Activated CD4-positive, alpha-beta T cell treated with anti-CD3 and anti-CD28 coated beads for 1 hour (primary cell): ENCODE measurements around the gene ZNF334.

Experiments
- DNase-seq: peaks from one replicate; pipeline ENCODE4 v3.0.0-alpha.2; 2020

Gene ZNF334

DNA sequence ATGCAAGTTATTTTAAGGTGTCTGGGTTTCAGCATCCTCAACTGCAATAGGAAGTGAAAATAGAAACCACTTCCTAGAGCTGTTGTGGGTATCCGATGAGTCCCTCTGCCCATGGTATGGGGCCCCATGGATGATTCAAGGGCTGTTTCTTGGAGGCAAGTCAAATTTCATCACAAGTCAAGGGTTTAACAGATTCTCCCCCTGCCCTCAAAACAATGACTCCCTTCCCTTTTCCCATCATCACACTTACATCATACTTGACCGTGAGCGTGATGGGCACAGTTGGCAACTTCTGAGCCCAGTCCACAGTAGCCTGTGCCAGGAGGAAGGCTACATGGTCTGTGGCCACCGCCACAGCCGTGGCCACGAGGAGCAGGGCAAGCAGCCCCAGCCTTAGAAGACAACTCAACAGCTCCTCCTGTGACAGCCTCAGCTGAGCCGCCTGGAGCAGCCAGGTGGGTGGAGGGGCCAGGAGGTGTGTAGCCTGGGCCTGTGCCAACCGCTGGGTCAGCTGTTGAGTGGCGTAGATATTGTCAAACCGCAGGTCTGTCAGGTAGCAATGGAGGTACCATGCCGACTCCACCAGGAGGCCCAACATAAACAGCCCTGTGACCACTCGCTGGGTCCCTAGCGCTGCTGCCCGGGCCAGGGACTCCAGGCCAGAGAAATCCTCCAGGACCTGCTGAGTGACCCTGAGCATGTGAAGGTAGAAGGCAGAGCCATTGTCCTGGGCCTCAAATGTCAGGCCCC, 31.9 kb upstream of the ZNF334 start:
- DNase-seq = no peak

DNA sequence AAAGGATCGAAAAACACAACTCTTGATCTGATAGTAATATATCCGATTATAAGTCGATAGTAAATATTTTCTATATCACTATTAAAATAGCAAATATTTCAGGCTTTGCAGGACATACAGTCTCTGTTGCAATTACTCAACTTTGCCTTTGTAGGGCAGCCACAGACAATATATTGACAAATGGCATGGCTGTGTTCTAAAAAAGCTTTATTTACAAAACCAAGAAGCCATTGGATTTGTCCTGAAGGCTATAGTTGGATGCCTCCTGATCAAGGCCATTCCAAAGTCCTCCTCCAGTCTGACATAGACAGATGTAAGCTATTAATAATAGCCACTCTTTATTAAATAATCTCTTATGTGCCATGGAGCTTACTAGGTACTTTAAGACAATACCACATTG, 31.2 kb upstream of the ZNF334 start:
- no peak for DNase-seq

DNA sequence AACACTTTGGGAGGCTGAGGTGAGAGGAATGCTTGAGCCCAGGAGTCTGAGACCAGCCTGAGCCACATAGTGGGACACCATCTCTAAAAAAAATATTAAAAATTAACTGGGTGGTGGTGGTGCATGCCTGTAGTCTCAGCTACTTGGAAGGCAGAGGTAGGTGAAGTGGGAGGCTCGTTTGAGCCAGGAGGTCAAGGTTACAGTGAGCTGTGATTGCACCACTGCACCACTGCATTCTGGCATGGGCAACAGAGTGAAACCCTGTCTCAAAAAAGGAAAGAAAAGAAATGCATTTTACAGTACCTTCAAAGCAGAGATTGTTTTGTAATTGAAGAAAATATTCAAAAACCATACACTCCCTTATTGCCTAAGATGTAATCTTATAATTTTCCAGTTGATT, 30.6 kb upstream of the ZNF334 start:
- DNase-seq = no peak

DNA sequence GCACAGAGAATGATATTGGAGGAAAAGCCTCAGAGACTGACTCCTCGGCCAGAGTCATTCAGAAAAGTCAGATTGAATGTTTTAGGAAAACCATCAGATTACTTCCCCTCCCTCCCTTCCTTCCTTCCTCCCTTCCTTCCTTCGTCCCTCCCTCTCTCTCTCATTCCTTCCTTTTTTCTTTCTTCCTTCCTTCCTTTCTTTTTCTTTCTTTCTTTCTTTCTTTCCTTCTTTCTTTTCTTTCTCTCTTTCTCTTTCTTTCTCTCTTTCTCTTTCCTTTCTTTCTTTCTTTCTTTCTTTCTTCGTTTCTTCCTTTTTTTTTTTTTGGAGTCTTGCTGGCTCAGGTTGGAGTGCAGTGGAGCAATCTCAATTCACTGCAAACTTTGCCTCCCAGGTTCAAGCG, 29.7 kb upstream of the ZNF334 start:
- DNase-seq = no peak

DNA sequence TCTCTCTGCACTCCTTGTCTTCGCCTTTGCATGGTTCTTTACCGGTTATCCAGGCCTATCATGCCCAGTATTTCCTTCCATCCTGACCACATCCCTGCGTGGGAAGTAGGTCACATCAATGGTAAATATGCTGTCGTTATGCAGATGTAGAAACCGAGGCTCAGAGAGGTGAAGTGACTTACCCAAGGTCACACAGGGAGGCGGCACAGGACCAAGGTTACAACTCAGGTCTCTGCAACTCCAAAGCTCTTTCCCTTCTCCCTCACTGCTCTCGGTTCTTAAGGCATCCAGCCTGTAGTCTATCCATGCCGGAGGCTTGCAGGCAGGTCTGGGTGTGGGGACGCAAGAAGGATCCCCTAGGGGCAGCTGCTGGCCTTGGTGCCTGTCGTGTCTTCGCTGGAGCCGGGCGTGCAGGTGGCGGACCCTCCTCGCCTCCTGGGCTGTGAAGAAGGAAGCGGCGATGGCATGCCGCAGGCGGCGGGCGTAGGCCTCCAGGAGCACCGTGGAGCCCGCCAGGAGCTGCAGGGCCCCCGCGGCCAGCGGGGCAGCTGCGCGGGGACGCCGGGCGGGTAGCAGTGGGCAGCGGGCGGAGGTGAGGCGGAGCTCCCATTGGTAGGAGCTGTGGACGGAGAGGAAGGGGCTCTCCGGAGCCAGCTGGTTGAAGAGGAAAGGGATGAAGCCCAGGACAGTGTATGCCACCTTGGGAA, 28.0 kb upstream of the ZNF334 start:
- no peak for DNase-seq

DNA sequence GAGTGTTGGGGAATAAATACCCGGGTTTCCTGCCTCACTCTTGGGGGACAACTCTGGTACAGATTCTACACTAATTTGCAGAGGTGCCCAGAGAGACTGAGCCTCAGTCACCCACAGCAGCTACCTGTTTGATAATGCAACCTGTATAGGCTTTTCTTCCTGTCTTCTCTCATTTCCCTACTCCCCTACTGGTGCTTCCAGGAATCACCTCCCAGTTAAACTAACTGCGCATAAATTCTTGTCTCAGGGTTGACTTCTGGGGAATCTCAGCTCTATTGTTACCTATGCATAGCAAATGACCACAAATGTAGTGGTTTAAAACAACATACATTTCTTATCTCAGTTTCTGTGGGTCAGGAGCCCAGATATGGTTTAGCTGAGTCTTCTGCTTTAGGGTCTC, 25.8 kb upstream of the ZNF334 start:
- DNase-seq = no peak

DNA sequence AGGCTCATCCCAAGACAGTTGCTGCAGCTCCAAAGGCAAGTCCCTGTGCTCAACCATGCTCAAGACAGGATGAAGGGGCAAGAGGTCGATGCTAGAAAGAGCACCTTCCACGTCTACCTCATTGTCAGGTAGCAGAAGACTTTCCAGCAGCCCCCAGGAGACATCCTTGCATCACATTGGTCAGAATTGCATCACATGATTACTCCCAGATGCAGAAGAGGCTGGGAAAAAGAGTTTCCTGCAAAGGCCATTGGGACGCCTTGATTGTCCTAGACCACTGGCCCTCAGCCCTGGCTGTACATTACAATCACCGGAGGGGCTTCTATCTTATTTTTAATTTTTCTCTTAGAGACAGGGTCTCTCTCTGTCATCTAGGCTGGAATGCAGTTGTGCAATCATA, 17.3 kb upstream of the ZNF334 start:
- DNase-seq = no peak

DNA sequence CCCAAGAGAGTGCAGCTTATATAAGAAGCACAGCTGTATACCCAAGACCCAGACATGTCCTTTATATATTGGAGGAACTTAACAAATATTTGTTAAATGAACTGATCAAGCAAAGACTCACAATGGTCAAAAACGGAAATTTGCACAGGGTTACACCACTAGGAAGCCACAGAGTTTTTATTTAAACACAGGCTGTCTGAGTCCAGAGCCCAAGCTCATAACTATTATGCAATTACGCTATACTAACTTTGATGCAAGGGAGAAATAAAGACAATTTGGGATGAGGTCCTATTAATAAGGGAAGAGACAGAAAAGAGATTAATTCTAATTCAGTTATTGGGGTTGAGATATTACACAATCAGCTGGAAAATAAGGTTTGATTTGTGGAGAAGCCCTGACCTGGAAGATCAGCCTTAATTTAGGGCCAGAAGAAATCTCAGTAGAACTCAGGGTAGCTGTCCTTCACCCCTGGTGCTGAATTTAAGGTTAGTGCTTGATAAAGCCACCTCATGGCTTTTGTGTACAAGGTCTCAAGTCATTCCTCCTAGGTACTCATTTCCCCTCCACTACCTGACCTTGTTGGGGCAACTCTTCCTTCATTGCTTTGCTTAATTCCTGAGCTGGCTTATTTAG, 10.5 kb upstream of the ZNF334 start:
- DNase-seq = no peak

DNA sequence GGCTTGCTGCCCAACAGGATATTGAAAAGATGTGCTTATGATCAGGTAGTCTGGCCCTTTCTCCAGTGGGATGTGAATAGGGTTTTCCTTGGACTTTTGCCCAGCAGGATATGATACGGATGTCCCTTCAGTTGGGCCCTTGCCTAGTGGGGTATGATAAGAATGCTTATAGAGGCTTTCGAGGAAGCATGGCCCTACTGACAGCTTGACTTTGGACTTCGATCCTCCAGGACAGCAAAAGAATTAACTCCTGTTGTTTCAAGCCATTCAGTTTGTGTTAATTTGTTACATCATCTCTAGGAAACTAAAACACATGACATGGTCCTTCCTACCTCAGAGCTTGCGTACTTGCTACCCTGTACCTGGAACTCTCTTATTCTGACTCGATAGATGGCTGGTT, 9.7 kb upstream of the ZNF334 start:
- no peak for DNase-seq

DNA sequence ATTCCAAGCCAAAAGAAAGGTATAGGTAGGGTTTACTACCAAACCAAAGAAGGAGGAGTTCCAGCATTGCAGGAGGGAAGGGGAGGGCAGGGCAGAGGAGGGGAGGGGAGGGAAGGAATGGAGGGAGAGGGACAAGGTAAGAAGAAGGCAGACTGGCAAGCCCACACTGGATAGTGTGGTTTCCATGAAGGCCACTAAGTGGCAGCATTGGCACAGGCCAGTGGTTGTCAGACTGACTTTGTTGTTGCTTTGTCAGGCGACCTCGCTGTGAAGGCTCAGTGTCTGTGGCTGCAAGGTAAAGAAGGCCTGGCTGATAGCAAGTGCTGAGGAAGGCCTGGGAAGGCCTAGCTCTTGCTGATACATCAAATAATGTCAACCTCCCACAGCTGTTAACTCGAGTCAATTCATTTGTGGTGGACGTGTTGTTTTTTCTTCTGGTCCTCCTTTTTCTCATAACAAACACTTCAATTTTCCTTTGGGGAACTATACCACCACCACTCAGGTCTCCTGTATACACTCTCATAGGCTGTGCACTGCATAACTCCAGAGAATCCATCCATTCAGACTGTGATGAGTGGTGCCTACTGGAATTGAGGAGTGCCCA, 7.7 kb upstream of the ZNF334 start:
- no peak for DNase-seq

DNA sequence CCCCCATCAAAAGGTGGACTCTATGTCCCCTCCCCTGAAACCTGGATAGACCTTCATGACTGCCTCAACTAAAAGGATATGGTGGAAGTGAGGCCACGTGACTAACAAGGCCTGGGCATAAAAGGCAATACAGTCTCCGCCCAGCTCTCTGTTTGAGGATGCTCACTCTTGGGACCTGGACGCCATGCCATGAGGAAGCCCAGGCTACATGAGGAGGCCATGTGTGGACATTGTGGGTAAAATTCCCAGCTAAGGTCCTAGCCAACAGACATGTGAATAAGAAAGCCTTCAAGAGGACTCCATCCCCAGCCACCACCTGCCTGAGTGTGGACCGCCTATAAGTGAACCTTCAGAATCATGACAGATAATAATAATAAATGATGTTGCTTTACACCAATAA, 7.2 kb upstream of the ZNF334 start:
- no peak for DNase-seq

DNA sequence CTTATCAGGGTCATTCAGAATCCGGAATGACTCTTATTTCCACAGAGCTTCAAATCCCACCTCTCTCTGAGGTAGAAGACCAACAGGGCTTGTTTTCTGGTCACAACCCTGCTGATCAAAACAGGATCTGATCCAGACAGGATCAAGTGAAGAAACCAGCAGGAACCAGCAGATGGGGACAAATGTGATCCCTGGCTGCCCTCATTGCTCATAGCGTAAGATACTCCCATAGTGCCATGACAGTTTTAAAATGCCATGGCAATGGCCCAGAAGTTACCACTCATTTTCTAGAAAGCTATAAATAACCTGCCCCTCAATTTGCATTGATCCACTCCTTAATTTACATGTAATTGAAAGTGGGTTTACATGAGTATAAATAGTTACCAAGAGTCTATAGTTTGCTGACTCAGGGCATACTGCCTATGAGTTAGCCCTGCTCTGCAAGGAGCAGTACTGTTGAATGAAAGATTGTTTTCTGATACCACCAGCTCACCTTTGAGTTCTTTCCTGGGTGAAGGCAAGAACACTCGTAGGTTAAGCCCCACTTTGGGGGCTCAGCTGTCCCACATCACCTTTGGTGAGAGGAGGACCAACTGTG, 6.2 kb upstream of the ZNF334 start:
- no peak for DNase-seq

DNA sequence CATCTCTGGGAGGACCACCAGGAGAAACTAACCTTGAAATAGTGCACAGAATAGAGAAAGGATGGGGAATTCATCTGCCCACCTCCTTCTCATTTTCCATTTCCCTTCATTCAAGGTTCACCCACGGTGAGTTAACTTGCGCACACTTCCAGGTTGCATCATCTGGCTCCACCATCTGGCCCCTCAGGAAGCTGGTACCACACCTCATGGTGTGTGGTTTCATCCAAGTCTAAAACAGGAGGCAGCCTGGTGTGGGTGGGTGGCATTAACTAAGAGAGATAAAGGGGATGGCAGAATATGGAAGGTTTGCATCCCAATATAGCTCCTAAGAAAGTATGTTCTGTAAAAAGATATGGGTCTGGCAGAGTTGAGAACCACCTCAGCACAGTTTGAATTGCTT, 3.8 kb downstream of the ZNF334 start:
- DNase-seq = no peak

DNA sequence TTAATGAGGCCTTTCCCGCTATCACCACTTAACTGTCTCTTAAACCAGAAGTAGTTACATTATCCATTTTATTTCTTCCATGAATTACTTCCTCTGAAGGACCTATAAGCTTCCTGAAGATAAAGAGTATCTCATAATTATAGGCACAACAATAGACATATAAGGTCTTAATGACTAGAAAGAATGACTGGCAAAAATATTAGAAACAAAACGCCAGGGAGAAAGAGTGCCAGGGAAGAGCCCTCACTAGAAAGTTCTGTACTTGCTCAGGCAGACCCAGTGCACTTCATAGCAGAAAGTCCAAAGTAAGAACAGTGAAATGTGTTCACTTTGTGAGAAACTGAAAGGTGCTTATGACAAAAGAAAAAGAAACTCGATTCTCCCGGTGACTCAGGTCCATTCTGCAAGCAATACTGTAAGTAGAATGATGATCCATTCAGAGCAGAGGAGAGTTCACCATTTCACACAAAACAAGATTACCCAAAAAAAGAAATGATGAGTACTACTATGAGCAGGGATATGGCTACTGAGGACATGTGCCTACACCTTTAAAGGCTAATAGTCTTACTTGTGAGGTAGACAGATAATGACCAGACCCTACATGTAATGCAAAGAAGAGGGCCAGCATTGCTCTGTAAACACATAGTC, 5.5 kb downstream of the ZNF334 start:
- no peak for DNase-seq

DNA sequence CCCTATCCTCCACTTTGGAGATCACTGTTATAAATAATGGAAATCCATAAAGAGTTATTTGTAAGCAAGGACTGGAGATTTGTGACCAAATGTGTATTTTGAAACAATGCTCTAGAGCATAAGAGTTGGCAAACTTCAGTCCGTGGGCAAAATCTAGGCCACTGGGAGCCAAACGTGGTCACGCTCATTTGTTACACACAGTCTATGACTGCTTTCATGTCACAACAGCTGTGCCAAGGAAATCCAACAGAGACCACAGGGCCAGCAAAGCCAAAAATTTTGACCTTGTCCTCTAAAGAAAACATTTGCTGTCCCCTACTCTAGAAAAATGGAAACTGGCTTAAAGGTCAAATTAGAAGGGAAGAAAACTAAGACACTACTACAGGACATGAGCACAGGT, 7.9 kb downstream of the ZNF334 start:
- DNase-seq = no peak

DNA sequence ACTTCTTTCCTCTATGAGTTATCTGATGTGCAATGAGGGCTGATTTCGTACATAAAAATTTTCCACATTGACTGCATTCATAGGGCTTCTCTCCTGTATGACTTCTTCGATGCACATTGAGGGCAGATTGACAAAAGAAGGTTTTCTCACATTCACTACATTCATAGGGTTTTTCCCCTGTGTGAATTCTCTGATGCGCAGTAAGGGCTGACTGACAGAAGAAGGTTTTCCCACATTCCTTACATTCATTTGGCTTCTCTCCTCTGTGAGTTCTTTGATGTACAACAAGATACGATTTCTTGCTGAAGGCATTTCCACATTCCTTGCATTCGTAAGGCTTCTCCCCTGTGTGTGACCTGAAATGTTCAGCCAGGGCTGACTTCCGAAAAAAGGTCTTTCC, 11.4 kb downstream of the ZNF334 start:
- DNase-seq = no peak

DNA sequence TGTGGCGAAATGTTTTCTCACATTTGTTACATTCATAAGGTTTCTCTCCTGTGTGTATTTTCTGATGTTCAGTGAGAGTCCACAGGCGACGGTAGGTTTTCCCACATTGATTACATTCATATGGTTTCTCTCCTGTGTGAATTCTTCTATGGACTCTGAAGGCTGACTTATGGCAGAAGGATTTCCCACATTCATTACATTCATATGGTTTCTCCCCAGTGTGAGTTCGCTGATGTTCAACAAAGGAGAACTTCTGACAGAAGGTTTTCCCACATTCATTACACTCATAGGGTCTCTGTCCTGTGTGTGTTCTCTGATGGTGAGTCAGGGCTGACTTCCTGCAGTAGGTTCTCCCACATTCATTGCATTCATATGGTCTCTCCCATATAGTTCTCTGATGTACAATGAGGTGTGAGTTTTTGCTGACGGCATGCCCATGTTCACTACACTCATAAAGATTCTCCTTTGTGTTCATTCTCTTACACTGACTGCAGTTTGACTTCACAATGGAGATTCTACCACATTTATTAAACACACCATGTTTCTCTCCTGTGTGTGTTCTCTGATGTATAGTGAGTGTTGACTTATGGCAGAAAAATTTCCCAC, 11.9 kb downstream of the ZNF334 start:
- no peak for DNase-seq

DNA sequence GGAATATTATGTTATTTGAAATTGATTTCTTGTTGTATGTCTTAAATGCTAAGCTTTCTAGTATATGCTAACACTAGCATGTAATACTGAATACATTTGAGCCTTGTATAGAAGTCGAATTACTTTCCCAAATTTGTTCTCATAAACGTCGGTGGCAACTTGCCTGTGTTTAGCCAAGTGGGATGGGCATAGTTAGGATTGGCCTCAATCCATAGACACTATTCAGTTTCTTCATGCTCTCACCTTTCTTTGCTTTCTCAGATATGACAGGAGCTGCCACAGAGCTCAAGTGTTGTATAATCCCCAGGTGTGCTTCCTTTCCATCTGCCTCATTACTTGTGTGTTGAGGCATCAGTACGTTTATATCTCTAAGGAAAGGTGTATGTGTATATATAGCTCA, 19.3 kb downstream of the ZNF334 start:
- no peak for DNase-seq

DNA sequence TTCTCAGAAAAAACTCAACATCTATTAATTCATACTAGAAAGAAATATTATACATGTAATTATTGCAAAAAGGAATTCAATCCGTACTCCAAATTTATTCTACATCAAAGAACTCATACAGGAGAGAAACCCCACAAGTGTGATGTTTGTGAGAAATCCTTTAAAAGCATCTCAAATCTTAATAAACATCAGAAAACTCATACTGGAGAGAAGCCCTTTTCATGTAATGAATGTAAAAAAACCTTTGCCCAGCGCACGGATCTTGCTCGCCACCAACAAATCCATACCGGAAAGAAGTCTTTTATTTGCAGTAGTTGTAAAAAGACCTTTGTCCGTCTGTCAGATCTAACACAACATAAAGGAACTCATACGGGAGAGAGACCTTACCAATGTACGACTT, 22.0 kb downstream of the ZNF334 start:
- no peak for DNase-seq

DNA sequence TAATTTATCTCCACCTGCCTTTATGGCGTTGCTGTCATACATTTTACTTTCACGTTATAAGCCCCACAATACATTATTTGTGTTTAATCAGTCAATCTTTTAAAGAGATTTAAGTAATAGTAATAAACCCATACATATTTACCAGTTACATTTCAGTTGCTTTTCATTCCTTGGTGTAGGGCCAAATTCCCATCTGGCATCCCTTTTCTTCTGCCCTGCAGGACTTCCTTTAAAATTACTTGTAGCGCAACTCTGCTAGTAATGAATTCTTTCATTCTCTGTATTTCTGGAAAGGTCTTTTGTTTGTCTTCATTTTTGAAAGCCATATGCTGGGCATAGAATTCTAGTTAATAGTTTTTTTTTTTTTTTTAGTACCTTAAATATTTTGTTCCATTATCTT, 24.9 kb downstream of the ZNF334 start:
- DNase-seq = no peak

DNA sequence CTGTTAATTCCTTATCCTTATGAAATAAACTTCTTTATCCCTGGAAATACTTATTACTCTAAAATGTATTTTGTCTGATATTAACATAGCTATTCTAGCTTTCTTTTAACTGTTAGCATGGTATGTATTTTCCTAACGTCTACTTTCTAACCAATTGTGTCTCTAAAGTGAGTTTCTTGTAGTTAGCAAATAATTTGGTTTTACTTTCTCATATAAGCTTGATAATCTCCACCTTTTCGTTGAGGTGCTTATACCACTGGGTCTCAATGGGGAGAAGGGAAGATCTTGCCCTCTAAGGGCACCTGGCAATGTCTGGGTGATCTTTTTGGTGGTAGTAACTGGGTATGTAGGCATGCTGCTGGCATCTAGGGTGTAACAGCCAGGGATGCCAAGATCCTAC, 25.7 kb downstream of the ZNF334 start:
- DNase-seq = no peak

DNA sequence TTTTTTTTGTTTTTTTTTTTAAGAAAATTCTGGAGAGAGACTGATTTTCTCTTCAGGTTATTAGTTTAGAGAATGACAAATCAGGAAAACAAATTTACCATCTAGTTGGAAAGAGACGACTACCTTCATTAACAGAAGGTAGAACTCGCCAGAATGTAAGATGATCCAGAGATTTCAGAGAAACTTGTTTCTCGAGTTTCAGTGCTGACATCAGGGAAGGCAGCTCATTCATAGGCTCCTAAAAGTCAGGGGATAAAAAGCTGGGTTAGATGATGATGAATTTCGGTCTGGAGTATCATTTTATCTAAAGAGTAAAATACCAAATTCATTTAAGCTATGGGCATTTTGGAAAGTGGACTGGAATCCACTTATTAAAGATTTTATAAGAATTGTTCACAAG, 27.9 kb downstream of the ZNF334 start:
- DNase-seq = no peak

DNA sequence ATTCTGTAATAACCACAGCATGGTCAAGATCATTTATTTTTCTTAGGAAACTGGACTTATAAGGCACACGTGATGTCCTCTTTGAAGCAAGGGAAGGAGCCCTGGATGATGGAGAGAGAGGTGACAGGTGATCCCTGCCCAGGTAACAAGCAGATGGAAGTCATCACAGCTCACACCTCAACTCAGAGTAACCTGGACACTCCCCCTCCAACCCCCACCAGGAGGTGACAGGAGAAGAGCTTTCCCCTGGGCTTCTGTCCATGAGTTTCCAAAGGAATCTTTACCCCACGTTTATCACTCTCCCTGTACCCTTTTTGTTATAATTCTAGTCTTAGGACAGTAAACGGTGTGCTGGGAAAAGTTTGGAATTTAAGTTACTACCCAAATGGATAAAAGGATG, 28.4 kb downstream of the ZNF334 start:
- DNase-seq = no peak
